OCI-LY3 (cell line): ENCODE results near the gene JCAD.

ENCODE experiments used
- H2AFZ ChIP-seq: fragments of 200-600, 300-600 bp; shearing (Covaris generic); 2 replicates; pipeline ENCODE4 v1.6.0; 2014; ENCODE audit warnings: antibody characterized with exemption, low read depth, low read length
- H3K27ac ChIP-seq: fragments of 200-600, 300-600 bp; sonication (generic); 2 replicates; pipeline ENCODE4 v1.5.1; 2014; ENCODE audit warnings: mild to moderate bottlenecking, low read length, moderate library complexity, mixed read lengths
- H3K27me3 ChIP-seq: fragments of 200-600, 300-600 bp; sonication (generic); 2 replicates; pipeline ENCODE4 v1.6.1; 2014; ENCODE audit warnings: low read depth, low read length, mixed read lengths
- H3K36me3 ChIP-seq: fragments of 200-600, 300-600 bp; sonication (generic); replicated peaks from 2 replicates; pipeline ENCODE3; 2014; ENCODE audit warnings: low read depth, low read length, mixed read lengths
- H3K4me1 ChIP-seq: fragments of 300-600, 200-600 bp; sonication (generic); 2 replicates; pipeline ENCODE4 v1.6.1; 2014; ENCODE audit warnings: low read length, mixed read lengths
- H3K4me2 ChIP-seq: fragments of 200-600, 300-600 bp; sonication (generic); 2 replicates; pipeline ENCODE4 v1.6.1; 2014; ENCODE audit warnings: low read length, mixed read lengths
- H3K4me3 ChIP-seq: fragments of 300-600, 200-600 bp; sonication (generic); 2 replicates; pipeline ENCODE4 v1.5.1; 2014; ENCODE audit warnings: antibody characterized with exemption, mild to moderate bottlenecking, low read length, moderate library complexity
- H3K79me2 ChIP-seq: fragments of 300-600, 200-600 bp; shearing (Covaris generic); 2 replicates; pipeline ENCODE4 v1.6.1; 2014; ENCODE audit warnings: mild to moderate bottlenecking, low read length, mixed read lengths
- H3K9ac ChIP-seq: fragments of 300-600, 200-600 bp; shearing (Covaris generic); 2 replicates; pipeline ENCODE4 v1.6.0; 2014; ENCODE audit warnings: mild to moderate bottlenecking, low read length, moderate library complexity
- H3K9me3 ChIP-seq: fragments of 200-600, 300-600 bp; shearing (Covaris generic); 2 replicates; pipeline ENCODE4 v1.6.1; 2014; ENCODE audit warnings: low read length, mixed read lengths; ENCODE audit not compliant: insufficient read depth
- H4K20me1 ChIP-seq: fragments of 200-600, 300-600 bp; sonication (generic); 2 replicates; pipeline ENCODE4 v1.6.1; 2016; ENCODE audit warnings: low read length, mixed read lengths; ENCODE audit not compliant: insufficient read depth
- EZH2phosphoT487 ChIP-seq: fragments of 200-600 bp; shearing (Covaris generic); IDR thresholded peaks from 2 replicates; pipeline ENCODE4 v1.6.1; 2018; ENCODE audit warnings: antibody characterized with exemption, mixed run types, low read depth
- TF ChIP-seq, protein P1 (sequence below): fragments of 200-600, 300-600 bp; sonication (generic); IDR thresholded peaks from 2 replicates; pipeline ENCODE4 v1.5.1; 2014; ENCODE audit warnings: antibody characterized with exemption, low read length, low read depth

The JCAD gene

DNA sequence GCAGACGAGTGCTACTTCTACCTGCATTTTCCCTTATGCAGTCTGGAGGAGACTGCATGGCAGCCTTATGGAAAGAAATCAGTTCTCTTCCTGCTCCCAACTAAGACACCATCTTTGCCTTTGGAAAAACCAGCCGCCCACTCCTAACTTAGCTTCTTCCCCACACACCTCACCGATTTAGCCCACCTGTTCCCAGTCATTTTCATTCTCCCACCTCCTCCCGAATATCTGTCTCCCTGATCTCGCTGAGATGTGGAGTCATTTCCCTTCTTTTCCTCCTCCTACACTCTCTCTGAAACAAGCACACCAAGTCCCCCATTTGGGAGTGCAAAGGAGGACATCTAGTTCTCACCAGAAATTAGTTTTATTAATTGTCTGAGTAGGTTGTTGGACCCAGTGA, 35.2 kb upstream of the JCAD start:
- H3K4me1 ChIP-seq, result no peaks in the 10 kb centered on the region
- H3K27me3 ChIP-seq, result no peaks in the 10 kb centered on the region
- TF ChIP-seq, protein P1, sequence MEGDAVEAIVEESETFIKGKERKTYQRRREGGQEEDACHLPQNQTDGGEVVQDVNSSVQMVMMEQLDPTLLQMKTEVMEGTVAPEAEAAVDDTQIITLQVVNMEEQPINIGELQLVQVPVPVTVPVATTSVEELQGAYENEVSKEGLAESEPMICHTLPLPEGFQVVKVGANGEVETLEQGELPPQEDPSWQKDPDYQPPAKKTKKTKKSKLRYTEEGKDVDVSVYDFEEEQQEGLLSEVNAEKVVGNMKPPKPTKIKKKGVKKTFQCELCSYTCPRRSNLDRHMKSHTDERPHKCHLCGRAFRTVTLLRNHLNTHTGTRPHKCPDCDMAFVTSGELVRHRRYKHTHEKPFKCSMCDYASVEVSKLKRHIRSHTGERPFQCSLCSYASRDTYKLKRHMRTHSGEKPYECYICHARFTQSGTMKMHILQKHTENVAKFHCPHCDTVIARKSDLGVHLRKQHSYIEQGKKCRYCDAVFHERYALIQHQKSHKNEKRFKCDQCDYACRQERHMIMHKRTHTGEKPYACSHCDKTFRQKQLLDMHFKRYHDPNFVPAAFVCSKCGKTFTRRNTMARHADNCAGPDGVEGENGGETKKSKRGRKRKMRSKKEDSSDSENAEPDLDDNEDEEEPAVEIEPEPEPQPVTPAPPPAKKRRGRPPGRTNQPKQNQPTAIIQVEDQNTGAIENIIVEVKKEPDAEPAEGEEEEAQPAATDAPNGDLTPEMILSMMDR, result no peak
- no peak for TF ChIP-seq EZH2phosphoT487
- H3K9me3 ChIP-seq, result no peaks in the 10 kb centered on the region
- no peak overlapping the region for H3K4me2 ChIP-seq
- no peak overlapping the region for H3K27ac ChIP-seq
- no peaks in the 10 kb centered on the region for H3K36me3 ChIP-seq
- H3K79me2 ChIP-seq, result no peaks in the 10 kb centered on the region
- no peaks in the 10 kb centered on the region for H4K20me1 ChIP-seq
- H3K9ac ChIP-seq, result no peak overlapping the region
- H3K4me3 ChIP-seq, result no peak overlapping the region
- H2AFZ ChIP-seq, result no peak overlapping the region

- no peaks in the 10 kb centered on the region for H3K4me1 ChIP-seq
These were observed 34.0 kb upstream of the JCAD start for GRCh38 chr10:30093303-30093950.

DNA sequence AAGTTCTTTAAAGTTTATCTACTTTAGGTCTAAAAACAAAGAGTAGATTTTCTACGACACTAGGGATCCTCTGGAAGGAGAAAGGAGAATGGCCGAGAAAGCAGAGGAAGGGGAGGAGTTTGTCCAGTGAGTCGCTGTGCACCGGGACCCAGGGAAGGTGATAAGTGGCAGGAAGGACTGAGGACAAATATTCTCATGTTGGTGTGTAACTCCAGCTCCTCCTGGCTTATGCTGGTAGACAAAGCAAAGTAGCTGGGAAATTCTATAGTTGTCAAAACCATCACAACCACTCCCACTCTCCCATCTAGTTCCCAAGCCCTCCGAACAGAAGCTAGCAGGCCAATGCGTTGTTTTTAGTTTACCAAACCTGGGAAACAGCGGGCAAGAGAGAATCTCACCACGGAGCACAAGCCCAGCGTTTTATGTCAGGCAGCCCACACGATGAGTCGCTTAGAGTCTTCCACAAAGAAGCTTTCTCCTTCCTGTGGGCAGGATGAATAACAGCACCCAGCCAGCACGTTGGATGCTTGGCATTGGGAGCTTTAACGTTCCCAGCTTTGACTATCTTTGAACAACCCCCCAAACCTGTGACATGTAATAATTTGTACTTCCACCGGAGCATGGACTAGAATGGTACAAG, 32.9 kb upstream of the JCAD start:
- Histone ChIP-seq H3K9ac (no peak overlapping the region), H3K4me1 (no peaks in the 10 kb centered on the region), H3K27ac (no peak overlapping the region), H3K9me3 (no peaks in the 10 kb centered on the region), H2AFZ (no peak overlapping the region), H3K79me2 (no peaks in the 10 kb centered on the region), H3K4me2 (no peak overlapping the region), H4K20me1 (no peaks in the 10 kb centered on the region), H3K4me3 (no peak overlapping the region), H3K27me3 (no peaks in the 10 kb centered on the region), H3K36me3 (no peaks in the 10 kb centered on the region)
- no peak for TF ChIP-seq EZH2phosphoT487
- TF ChIP-seq, protein P1, result no peak

More at GRCh38 chr10:30093303-30093950, 34.0 kb upstream of the JCAD start:
- no peak overlapping the region for H3K4me2 ChIP-seq
- no peak overlapping the region for H3K9ac ChIP-seq
- no peak overlapping the region for H3K4me3 ChIP-seq
- H3K9me3 ChIP-seq, result no peaks in the 10 kb centered on the region
- H4K20me1 ChIP-seq, result no peaks in the 10 kb centered on the region
- no peak overlapping the region for H2AFZ ChIP-seq
- no peaks in the 10 kb centered on the region for H3K79me2 ChIP-seq
- no peaks in the 10 kb centered on the region for H3K27me3 ChIP-seq
- H3K36me3 ChIP-seq, result no peaks in the 10 kb centered on the region
- no peak overlapping the region for H3K27ac ChIP-seq
- TF ChIP-seq EZH2phosphoT487, result no peak
- TF ChIP-seq, protein P1, result no peak

- H3K79me2 ChIP-seq, result no peaks in the 10 kb centered on the region
- TF ChIP-seq EZH2phosphoT487, result no peak
- TF ChIP-seq, protein P1, result no peak
- H4K20me1 ChIP-seq, result no peaks in the 10 kb centered on the region
- H3K4me1 ChIP-seq, result no peaks in the 10 kb centered on the region
- no peaks in the 10 kb centered on the region for H3K36me3 ChIP-seq
- no peak overlapping the region for H3K4me2 ChIP-seq
- no peaks in the 10 kb centered on the region for H3K27me3 ChIP-seq
- H3K27ac ChIP-seq, result no peak overlapping the region
- H2AFZ ChIP-seq, result no peak overlapping the region
- no peak overlapping the region for H3K4me3 ChIP-seq
- no peaks in the 10 kb centered on the region for H3K9me3 ChIP-seq
- H3K9ac ChIP-seq, result no peak overlapping the region
These were observed 31.8 kb upstream of the JCAD start for GRCh38 chr10:30091136-30091535.
